ENCODE data around the gene NTRK2. TPM values are rescaled to one million over a fixed set of nuclear protein-coding genes. Genes with fewer than 3 reads are reported as not detected.

NTRK2 gene
- total RNA-seq, 1 donor = not detected

DNA sequence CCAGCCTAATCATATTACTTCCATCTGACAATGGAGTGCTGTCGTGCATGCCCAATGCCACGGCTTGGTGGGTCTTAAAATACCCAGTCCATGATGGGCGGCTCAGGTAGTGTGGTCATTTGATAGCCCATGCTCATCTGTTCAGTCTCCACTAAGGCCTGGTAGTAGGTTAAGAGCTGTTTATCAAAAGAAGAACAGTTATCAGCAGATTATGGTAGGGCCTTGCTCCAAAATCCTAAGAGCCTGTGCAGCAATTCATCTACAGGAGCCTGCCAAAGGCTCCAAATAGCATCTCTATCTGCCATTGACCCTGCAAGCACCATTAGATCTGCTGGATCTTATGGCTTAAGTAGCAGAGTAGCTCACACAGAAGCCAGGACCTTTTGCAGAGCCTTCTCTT lies 21.8 kb upstream of the NTRK2 start:
- no peak overlapping the region for H3K4me3 ChIP-seq (ENCODE audit: low read depth, low read length)
- TF ChIP-seq, protein P1, sequence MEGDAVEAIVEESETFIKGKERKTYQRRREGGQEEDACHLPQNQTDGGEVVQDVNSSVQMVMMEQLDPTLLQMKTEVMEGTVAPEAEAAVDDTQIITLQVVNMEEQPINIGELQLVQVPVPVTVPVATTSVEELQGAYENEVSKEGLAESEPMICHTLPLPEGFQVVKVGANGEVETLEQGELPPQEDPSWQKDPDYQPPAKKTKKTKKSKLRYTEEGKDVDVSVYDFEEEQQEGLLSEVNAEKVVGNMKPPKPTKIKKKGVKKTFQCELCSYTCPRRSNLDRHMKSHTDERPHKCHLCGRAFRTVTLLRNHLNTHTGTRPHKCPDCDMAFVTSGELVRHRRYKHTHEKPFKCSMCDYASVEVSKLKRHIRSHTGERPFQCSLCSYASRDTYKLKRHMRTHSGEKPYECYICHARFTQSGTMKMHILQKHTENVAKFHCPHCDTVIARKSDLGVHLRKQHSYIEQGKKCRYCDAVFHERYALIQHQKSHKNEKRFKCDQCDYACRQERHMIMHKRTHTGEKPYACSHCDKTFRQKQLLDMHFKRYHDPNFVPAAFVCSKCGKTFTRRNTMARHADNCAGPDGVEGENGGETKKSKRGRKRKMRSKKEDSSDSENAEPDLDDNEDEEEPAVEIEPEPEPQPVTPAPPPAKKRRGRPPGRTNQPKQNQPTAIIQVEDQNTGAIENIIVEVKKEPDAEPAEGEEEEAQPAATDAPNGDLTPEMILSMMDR (IDR thresholded peaks at IDR 0.05; ENCODE audit: insufficient read depth, low read depth, low read length) = no peak
- DNase-seq (ENCODE audit: low read depth) = no peak

DNA sequence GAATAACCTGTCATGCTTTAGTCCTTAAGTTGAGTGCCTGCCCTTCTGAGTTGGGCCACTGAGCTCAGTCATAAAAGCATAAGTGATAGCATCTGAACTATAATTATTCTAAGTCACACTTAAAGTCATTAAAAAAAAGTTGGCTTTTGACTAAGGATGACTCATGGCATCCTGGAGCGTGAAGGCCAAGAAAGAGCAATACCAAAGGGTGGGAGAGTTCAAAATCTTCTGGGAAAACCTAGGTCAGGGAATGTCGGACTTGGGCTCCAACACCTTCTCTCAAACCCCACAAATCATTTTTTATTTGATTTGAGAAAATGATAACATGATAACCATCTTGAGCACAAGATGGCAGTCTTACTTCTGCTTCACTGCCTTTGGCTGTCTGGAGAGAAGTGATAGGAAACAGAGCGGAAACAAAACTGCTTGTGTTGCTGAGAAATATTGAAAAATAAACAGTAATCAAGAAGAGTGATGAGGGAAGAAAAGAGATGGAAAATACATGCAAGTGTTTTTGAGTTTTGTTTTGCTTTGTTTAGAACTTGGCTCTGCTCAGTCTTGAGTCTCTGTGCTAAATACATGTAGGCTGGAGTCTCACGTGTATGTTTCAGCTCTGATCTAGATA lies 16.9 kb upstream of the NTRK2 start:
- TF ChIP-seq, protein P1 (IDR thresholded peaks at IDR 0.05; ENCODE audit: insufficient read depth, low read depth, low read length) = no peak
- no peak for DNase-seq (ENCODE audit: low read depth)
- H3K4me3 ChIP-seq (ENCODE audit: low read depth, low read length) = no peak overlapping the region

DNA sequence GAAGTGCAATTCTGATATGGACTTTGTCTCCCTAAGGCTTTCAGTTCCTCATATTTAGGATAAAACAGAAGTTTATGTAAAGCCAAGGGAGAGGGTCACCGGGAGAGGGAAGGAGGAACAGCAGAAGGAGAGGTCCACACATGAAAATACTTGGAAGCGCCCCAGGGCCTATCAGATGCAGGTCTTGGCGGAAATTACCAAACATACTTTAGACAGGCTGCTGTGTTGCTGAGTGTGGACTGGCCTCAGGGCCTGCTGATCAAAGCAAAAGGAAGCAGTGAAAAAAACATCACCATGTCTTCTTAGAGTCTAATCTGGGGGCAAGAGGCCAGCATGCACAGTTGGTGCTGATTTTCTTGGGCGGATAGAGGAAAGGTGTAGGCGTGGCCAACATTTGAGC lies 14.1 kb upstream of the NTRK2 start:
- H3K4me3 ChIP-seq (ENCODE audit: low read depth, low read length) = no peak overlapping the region
- no peak for DNase-seq (ENCODE audit: low read depth)
- TF ChIP-seq, protein P1 (IDR thresholded peaks at IDR 0.05; ENCODE audit: insufficient read depth, low read depth, low read length) = no peak

DNA sequence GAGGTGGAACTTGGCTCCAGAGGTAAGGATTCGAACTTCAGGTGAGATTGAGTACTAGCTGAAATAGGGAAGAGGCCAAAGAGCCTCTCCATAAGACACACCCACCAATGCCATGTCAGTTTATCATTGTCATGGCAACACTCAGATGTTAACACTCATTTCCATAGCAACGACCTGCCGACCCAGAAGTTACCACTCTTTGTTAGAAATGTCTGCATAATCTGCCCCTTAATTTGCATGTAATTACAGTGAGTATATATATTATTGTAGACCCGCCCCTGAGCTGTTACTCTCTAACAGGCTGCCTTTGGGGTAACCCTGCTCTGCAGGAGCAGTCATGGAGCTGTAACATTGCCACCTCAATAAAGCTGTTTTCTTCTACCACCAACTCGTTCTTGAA lies 10.2 kb upstream of the NTRK2 start:
- TF ChIP-seq, protein P1 (IDR thresholded peaks at IDR 0.05; ENCODE audit: insufficient read depth, low read depth, low read length) = no peak
- DNase-seq (ENCODE audit: low read depth) = no peak
- no peak overlapping the region for H3K4me3 ChIP-seq (ENCODE audit: low read depth, low read length)

DNA sequence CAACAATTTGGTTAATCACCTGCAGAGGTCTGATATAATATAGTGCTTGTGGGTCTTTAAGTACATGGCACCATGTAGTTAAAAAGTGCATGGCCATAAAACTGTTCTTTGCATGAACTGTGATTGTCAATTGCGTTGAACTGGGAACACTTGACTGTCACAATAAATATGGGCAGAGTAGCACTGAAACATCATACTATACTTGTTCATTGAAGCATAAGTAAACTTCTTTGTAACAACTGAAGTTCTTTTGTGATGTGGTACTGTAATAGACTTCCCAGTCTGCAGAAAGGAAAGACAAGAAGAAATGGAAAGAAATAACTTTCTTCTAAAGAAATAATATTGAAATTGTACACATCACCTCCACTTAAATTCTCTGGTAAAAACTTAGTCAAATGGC lies 9.8 kb upstream of the NTRK2 start:
- TF ChIP-seq, protein P1 (IDR thresholded peaks at IDR 0.05; ENCODE audit: insufficient read depth, low read depth, low read length) = no peak
- H3K4me3 ChIP-seq (ENCODE audit: low read depth, low read length) = no peak overlapping the region
- DNase-seq (ENCODE audit: low read depth) = no peak

DNA sequence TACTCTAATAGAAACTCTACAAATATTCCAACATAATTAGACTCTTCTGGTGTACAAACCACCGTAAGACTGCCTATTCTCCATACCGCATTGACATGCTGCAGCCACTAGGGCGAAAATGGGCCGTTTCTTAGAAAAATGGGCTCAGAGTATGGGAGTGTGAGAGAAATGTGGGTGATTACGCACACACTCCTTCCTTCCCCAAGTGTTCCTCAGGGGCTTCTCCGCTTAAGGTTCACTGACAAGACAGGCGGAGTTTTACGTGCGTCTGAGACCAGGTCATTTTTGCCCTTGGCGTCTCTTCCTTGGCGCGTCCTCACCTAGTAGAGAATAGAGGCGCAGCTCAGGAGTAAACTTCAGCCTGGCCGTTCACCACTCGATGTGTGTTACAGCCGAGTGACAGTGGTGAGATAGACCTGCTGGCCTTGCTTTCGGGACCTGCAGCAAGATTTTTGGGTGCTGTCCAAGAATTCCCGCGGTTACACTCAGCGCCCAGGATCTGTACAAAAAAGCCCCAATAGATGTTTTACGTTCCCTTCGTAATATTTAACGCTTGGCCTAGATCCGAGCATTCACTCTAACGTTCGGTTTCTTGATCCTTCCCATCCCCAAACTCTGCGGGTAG lies 1.8 kb upstream of the NTRK2 start:
- no peak for DNase-seq (ENCODE audit: low read depth)
- TF ChIP-seq, protein P1 (IDR thresholded peaks at IDR 0.05; ENCODE audit: insufficient read depth, low read depth, low read length) = peak; percentile 25
- H3K4me3 ChIP-seq (ENCODE audit: low read depth, low read length) = no peak overlapping the region
